Glomerular visceral epithelial cell (primary cell): ENCODE measurements around the gene MCHR1.
A peak's percentile ranks its signal among the peaks of the same experiment; 100 is the strongest.
"Not testable (repeated sequence)": the region's sequence is repeated elsewhere in the genome, so short reads cannot be mapped to it uniquely, and the experiment has no call there.

ENCODE experiments used
- DNase-seq: peaks from one replicate; pipeline ENCODE4 v3.0.0-alpha.2; 2016; ENCODE audit errors: extremely low spot score

Gene MCHR1

DNA sequence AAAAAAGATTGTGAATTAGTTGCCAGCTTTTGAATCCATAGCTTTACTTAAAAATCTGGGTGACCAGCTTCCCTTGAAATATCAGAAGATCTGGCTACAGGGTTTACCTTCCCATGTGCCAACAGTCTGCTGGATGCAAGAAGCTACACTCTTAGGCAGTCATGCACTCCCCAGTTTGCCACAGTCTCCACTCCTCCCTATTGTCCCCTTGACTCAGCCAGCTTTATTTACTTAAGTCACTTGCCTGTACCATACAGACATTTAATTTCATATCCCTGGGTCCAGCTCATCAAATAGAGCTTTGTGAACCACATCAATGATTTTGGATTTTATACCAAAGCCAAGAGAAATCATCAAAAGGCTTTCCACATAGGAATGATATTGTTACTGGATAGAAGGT is 12.2 kb downstream of the MCHR1 start:
- no peak for DNase-seq

DNA sequence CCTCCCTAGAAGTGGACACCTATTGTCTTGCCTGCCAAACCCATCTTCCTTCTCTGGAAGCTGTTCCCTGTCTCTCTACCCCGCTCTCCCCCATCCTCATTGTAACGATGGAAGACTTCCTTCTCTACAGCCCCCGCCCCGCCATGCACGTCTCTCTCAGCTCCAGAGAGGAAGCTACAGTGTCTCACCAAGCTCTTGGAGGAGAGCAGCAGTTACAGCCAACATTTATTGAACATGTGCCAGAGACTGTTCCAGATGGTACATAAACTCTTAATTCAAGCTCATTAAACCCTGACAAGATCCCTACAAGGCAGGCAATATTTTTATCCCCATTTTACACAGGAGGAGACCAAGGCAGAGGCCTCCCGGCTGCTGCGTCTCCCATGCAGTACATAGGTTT is 15.1 kb downstream of the MCHR1 start:
- no peak for DNase-seq

DNA sequence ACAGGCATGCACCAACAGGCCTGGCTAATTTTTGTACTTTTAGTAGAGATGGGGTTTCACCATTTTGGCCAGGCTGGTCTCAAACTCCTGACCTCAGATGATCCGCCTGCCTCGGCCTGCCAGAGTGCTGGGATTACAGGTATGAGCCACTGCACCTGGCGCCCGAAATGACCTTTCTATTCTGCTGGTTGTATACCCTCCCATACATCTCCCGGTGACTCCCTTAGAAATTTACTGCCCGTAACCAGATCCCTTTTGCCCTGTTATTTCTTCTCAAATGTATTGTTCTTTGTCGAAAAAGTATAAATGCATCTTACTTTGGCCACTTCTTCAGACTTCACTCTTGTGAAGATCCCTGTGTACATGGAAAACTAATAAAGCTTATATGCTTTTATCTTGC is 22.0 kb downstream of the MCHR1 start:
- DNase-seq: no peak

DNA sequence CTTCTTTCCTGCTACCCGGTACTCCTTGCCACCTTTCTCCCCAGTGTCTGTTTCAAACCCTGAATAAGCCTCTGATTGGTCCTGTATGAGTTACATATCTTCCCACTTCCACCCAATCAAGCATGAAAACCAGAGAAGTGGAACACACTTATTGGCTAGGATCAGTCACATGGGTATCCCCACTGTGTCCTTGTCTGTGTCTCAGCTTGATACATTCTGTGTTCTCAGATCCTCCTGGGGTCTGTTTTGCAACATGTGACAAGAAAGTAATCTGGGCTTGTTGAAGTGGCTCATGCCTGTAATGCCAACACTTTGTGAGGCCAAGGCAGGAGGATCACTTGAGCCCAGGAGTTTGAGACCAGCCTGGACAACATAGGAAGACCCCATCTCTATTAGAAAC is 23.9 kb downstream of the MCHR1 start:
- DNase-seq: no peak

DNA sequence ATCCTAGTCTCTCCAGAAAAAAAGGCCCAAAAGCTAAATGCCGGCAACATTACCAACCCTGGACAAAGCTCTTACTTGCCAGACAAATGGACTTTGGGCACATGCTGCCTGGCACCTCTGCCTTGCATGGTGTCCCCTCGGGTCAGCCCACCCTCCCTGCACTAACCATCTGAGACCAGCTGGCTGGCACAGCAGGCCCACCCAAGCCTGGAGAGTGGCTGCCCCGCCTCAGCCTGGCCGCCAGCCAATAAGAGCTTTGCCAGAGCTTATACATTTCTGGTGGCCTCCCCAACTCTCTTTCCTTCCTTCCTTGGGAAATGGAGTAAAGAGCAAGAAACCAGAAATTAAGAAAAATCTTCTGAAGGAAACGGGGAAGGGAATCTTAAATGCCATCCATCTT is 24.5 kb downstream of the MCHR1 start:
- no peak for DNase-seq

DNA sequence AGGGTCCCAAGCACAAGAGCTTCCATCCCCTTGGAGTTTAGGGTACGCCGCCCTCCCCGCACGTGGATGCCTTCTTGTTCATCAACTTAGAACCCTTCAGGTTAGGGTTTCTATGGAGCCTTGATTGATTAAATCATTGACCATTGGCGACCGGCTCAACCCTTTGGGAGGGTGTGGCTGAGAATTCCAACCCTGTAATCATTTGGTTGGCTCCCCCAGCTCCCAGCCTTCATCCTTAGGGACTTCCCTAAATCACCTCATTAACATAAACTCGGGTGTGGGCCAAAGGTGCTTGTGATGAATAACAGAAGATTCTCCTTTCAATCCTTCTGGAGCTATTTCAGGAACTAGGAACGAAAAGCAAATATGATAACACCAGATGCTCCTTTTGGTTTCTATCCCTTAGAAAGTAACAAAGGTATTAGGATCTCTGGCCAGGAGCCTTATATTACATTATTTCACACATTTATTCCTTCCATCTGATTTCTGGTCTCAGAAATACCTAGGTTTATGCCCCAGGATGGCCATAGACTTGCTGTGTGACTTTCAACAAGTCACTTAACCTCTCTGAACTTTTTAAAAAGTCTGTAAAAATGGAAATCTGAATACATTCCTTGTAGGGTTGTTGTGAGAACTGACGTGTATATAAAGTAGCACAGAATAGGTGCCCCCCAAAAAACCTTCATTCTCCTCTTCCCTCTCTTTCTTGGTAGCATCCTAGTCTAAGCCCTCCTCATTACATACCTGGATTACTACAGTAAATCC is 26.8 kb downstream of the MCHR1 start:
- no peak for DNase-seq

DNA sequence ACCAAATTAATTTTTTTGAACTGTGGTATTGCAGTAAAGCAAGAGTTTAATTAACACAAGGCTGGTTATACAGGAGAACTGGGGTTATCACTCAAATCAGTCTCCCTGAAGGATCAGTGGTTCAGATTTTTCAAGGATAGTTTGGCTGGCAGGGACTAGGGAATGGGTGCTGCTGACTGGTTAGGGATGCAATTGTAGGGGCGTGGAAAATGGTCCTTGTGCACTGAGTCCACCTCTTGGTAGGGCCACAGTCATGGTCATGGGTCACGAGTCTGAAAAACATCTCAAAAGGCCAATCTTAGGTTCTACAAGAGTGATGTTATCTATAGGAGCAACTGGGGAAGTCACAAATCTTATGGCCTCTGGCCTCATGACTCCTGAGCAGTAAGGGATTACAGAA is 27.9 kb downstream of the MCHR1 start:
- DNase-seq: no peak

DNA sequence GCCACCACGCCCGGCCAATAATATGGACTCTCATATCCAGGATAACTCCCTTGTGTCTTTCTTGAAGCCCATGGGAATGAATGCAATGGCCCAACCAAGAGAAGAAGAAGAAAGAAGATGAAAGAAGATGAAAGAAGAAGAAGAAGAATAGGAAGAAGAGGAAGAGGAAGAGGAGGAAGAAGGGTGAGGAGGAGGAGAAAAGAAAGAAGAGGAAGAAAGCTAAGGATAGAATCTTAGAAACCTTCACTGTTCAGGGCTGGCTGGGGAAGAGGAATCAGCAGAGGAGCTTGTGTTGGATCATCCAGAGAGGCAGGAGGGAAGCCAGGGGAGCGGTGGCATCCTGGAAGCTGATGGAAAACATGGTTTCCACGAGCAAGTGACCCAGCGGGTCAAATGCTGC is 28.9 kb downstream of the MCHR1 start:
- no peak for DNase-seq

DNA sequence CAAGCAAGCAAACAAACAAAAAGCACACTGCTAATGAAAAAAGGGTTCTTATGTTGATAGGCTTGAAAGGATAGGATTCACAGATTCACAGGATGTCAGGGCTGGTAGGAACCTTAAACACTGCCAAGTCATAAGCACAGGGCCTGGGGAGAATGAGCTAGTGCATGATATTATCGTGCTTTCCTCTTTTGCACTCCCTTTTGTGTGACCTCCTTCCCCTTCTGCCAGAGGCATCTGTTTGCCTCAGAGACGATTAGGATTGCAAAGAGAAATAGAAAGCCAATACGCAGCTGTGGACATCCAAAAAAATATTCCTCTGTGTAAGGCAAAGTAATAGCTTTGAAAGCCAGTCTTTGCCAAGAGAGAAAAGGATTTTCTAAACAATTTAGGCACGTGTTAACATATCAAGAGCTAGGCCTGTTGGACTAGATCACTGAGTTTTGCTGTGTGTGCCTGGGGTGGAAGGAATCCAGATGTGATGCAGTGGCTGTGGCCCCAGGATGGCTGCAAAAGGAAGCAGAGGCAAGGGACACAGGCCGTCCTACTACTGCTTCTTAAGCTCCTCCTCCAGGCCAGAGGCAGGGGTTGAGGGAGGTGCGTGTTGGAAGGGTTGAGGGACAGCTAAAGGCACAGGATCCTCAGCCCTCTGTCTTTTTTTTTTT is 30.6 kb downstream of the MCHR1 start:
- no peak for DNase-seq

DNA sequence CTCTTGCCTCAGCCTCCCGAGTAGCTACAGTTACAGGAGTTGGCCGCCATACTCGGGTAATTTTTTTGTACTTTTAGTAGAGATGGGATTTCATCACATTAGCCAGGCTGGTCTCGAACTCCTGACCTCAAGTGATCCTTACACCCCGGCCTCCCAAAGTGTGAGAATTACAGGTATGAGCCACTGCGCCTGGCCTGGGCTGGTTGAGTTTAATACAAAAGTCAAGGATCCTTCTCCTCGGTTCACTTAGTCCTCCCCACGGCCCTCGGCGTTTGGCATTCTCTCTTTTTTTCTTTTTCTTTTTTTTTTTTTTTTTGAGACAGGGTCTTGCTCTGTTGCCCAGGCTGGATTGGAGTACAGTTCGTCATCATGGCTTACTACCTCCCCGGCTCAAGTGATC is 33.0 kb downstream of the MCHR1 start:
- no peak for DNase-seq

DNA sequence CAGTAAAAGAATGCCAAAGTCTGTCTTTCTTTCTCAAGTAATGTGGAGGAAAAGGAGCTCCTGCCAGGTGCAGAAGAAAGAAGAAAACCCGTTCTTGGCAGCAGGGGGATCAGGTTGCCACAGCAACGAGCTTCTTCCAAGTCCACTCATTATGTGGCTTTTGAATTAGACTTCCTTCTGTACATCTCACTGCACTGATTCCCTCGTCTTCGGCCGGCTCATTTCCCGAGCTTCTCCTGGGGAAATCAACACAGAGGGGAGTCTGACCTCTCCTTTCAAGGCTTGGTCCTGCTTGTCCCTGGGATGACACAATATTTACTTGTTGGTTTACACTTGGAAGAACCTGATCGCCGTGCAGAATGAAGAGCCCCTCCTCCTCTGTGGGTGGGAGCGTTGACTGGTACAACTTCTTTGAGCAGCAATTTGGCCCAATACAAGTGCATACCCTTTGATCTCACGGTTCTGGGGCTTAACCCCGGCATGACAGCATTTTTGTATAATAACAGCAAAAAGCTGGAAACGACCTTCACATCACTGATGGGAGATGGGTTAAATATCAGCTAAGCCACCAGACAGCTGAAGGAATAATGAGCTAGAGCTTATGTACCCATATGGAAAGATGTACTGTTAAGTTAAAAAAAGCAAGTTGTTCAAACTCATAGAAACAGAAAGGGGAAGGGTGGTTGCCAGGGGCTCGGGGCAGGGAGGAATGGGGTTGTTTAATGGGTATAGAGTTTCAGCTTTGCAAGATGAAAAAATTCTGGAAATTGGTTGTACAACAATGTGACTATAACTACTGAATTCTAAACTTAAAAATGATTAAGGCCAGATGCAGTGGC is 35.4 kb downstream of the MCHR1 start:
- peak; percentile 66 for DNase-seq

DNA sequence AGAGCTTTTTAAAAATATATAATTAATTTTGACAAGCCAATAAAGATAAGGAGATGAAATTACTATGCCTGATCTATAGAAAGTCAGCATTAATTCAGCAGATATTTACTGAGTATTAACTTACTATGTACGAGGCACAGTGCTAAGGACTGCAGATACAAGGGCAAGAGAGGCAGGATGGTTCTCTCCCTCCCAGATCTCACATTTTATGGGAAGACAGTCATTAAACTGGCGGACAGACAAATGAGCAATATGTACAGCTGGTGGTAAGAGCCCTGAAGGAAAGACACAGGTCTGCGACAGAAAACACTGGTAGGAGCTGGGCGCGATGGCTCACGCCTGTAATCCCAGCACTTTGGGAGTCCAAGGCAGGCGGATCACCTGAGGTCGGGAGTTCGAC is 36.8 kb downstream of the MCHR1 start:
- no peak for DNase-seq

DNA sequence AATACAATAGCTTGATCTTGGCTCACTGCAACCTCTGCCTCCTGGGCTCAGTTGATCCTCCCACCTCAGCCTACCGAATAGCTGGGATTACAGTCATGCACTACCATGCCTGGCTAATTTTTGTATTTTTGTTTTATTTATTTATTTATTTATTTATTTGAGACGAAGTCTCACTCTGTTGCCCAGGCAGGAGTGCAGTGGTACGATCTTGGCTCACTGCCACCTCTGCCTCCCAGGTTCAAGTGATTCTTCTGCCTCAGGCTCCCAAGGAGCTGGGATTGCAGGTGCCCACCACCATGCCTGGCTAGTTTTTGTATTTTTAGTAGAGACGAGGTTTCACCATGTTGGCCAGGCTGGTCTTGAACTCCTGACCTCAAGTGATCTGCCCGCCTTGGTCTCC is 38.4 kb downstream of the MCHR1 start:
- not testable (repeated sequence) for DNase-seq

DNA sequence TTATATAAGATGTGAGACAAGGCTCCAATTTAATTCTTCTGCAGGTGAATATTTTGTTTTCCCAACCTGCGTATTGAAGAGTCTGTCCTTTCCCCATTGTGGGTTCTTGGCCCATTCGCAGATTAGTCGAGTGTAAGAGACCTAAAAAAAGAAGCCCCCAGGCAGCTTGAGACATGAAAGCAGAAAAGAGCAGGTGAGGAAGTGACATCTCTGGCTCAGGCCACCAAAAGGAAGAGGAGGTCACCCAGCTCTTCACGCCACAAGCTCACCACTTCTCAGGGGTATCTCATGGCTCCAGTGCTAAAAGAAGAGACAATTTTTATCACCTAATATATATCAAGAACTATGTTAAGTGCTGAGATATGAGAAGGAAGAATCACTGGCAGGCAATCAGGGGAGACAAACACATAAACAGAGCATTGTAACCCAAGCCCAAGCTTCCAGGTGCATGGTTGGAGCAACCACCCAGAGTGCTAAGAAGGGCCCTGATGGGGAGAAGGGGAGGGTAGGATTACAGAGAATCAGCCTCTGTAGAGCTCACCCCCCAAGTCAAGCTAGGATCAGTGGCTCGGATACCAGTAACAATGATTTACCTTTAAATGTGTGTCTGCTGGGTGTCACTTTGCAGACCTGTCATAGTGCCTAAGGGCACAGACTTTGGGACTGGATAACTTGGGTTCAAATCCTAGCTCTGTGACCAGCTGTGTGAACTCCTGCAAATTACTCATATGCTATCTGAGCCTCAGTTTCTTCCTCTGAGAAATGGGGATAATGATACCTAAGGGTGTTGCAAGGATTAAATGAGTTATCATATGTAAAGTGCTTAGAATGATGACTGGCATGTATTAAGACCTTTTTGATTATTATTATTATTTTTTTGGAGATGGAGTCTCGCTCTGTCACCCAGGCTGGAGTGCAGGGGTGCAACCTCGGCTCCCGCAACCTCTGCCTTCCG is 39.2 kb downstream of the MCHR1 start:
- no peak for DNase-seq

DNA sequence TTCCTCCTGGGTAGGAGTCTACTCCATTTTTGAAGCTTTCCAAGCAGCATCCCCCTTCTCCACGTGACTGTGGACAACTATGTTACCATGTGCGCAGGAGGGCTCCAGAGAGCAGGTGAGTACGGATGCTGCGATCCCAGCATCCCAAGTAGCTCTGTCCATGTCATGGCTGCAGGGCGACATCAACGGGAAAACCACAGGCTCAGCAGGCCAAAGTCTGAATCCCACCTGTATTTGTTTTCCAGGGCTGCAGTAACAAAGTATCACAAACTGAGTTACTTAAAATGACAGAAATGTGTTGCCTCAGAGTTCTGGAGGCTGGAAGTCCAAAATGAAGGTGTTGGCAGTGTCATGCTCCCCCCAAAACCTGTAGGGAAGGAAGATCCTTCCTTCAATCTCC is 40.3 kb downstream of the MCHR1 start:
- no peak for DNase-seq

DNA sequence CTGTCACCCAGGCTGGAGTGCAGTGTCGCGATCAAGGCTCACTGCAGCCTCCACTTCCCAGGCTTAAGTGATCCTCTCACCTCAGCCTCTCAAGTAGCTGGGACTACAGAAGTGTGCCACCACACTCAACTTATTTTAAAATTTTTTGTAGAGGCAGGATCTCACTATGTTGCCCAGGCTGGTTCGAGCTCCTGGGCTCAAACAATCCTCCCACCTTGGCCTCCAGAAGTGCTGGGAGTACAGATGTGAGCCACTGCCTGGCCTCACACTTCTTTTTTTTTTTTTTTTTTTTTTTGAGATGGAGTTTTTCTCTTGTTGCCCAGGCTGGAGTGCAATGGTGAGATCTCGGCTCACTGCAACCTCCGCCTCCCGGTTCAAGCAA is 40.9 kb downstream of the MCHR1 start:
- not testable (repeated sequence) for DNase-seq

DNA sequence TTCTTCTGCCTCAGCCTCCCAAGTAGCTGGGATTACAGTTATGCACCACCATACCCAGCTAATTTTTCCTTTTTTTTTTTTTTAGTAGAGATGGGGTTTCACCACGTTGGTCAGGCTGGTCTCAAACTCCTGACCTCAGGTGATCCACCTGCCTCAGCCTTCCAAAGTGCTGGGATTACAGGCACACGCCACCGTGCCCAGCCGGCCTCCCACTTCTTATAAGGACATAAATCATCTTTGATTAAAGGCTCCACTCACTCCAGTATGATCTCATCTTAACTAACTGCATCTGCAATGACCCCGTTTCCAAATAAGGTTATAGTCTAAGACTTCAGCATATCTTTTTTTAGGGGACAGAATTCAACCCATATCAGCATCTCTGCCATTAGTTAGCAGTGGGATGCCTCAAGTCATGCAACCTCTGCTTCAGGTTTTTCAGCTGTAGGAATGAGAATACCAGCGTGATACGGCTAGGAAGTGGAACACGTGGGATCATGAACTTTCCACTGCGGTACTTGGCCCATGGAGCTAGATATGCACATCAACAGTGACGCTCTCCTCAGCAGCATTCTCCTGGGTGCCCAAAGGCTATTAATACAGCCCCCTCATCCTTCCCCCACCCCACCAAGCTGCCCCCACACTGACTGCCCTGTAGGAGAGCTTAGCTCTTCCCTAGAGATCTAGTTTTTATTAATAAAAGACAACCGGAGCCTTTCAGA is 41.4 kb downstream of the MCHR1 start:
- no peak for DNase-seq

DNA sequence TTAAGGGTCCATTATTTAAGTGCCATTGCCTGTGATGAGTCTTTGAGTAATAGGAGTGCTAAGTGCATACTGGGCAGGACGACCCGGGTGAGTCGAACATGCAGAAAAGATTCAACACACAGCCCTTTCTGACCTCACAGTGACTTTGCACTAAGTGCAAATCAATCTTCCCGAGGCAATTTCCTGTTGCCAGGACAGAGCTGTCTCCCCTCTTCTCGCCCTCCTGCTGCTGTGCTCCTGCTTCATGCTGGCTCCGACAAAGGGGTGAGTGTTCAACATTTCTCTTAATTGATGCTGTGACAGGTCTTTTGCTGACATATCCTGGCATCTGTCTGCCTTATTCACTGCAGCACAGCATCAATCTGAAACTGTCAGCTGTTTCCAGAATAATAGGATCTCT is 42.0 kb downstream of the MCHR1 start:
- no peak for DNase-seq

DNA sequence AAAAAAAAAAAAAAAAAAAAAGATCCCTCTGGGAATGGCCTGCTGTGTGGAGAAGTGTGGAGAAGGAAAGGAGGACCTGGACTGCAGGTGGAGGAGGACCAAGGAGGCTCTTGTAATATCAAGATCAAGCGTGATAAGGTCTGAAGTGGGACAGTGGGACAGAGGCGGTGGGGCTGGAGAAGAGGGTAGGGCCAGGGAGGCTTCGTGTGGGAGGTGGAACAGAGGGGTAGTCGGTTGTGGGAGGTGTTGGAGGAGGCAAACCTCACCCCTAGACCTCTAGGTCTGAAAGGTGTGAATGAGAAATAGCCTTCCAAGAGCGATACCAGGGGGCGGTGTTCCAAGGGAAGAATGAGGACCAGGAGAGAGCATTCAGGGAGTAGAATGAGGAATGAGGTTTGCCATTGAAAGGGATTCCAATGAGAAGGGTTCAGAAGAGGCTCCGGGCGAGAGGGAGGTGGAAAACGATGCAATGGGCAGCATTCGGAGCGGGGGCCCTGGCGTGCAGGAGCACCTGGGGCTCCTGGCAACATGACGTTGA is 44.2 kb downstream of the MCHR1 start:
- no peak for DNase-seq

DNA sequence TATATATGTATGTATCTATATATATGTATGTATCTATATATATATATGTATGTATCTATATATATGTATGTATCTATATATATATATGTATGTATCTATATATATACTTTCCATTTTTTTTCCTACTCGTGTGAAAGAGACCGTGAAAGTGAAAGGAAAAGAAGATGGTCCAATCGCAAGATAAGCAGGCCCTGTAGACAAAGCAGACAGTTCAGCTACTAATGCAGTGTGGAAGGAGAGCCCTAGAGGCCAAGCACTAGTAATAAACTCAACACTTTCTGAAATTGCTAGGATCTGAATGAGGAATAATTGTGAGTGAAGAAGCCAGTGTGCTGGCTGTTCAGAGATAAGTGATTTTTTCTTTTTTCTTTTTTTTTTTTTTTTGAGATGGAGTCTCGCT is 47.2 kb downstream of the MCHR1 start:
- no peak for DNase-seq
